CD14-positive monocyte (primary cell): ENCODE measurements around the gene KRTAP4-16. TPM values are rescaled to one million over a fixed set of nuclear protein-coding genes. Genes with fewer than 3 reads are reported as not detected.
A peak's percentile ranks its signal among the peaks of the same experiment; 100 is the strongest.
"Not testable (repeated sequence)": the region's sequence is repeated elsewhere in the genome, so short reads cannot be mapped to it uniquely, and the experiment has no call there.

Experiments used
- DNase-seq, 3 donors: peaks; one replicate each; pipeline ENCODE4 v3.0.0-alpha.2; 2011 to 2022
- H2AFZ ChIP-seq: 2 replicates; pipeline ENCODE4 v1.6.0; 2012; ENCODE audit warnings: mild to moderate bottlenecking, low read depth, low read length, inconsistent platforms; ENCODE audit not compliant: insufficient read depth, poor library complexity, severe bottlenecking
- H3K27ac ChIP-seq, 2 donors: 1 replicate in 1 of 2; 2 replicates in 1 of 2; pipeline ENCODE4 v1.5.1; 2012 to 2013; ENCODE audit warnings: low read length in 2 of 2, control low read depth in 1 of 2, inconsistent platforms in 1 of 2, low read depth in 1 of 2, mild to moderate bottlenecking in 1 of 2
- H3K27me3 ChIP-seq, 2 donors: one replicate each; pipeline versions ENCODE4 v1.6.0 to v1.6.1; 2011 to 2013; ENCODE audit warnings: low read length in 2 of 2; ENCODE audit not compliant: control insufficient read depth in 2 of 2, insufficient read depth in 2 of 2
- H3K36me3 ChIP-seq, 2 donors: replicated peaks in 1 of 2; 1 replicate in 1 of 2; 2 replicates in 1 of 2; pipeline versions ENCODE4 v1.5.1 to v1.6.1; 2012 to 2013; ENCODE audit warnings: low read length in 2 of 2, control low read depth in 1 of 2, inconsistent platforms in 1 of 2, mild to moderate bottlenecking in 1 of 2; ENCODE audit not compliant: insufficient read depth in 2 of 2, control insufficient read depth in 1 of 2
- H3K4me1 ChIP-seq, 2 donors: 1 replicate in 1 of 2; 2 replicates in 1 of 2; pipeline versions ENCODE4 v1.5.1 to v1.6.1; 2012 to 2013; ENCODE audit warnings: low read length in 2 of 2, control low read depth in 1 of 2, inconsistent platforms in 1 of 2, mild to moderate bottlenecking in 1 of 2, moderate library complexity in 1 of 2; ENCODE audit not compliant: insufficient read depth in 2 of 2, control insufficient read depth in 1 of 2
- H3K4me2 ChIP-seq: replicated peaks from 2 replicates; pipeline ENCODE3; 2012; ENCODE audit warnings: low read length, moderate library complexity, mild to moderate bottlenecking; ENCODE audit not compliant: poor library complexity, severe bottlenecking; ENCODE audit errors: extremely low read depth
- H3K4me3 ChIP-seq, 3 experiments: fragments of 200-600 bp in 1 of 3; sonication (generic) in 1 of 3; replicated peaks in 1 of 3; 1 replicate in 2 of 3; 2 replicates in 1 of 3; pipeline ENCODE4 v1.5.1; 2011 to 2013; ENCODE audit warnings: low read length in 3 of 3, mild to moderate bottlenecking in 3 of 3, control low read depth in 2 of 3, low read depth in 2 of 3, inconsistent platforms in 1 of 3, moderate library complexity in 1 of 3
- H3K79me2 ChIP-seq: 2 replicates; pipeline ENCODE4 v1.6.0; 2012; ENCODE audit warnings: mild to moderate bottlenecking, control low read depth, inconsistent platforms, low read length, moderate library complexity; ENCODE audit not compliant: insufficient read depth
- H3K9ac ChIP-seq: 2 replicates; pipeline ENCODE4 v1.6.0; 2017; ENCODE audit warnings: low read length, mild to moderate bottlenecking; ENCODE audit not compliant: insufficient read depth, poor library complexity, severe bottlenecking
- H3K9me3 ChIP-seq, 2 donors: replicated peaks in 1 of 2; 1 replicate in 1 of 2; 2 replicates in 1 of 2; pipeline versions ENCODE4 v1.5.1 to v1.6.1; 2012 to 2013; ENCODE audit warnings: low read length in 2 of 2, control low read depth in 1 of 2; ENCODE audit not compliant: control insufficient read depth in 1 of 2, insufficient read depth in 1 of 2
- H4K20me1 ChIP-seq: 2 replicates; pipeline ENCODE4 v1.6.0; 2012; ENCODE audit warnings: mild to moderate bottlenecking, low read length, control low read depth, moderate library complexity; ENCODE audit not compliant: insufficient read depth
- H3K27ac Mint-ChIP-seq, 7 donors: one replicate each; pipeline ENCODE4 v1.8.0; 2020; ENCODE audit warnings: mild to moderate bottlenecking in 7 of 7, mixed read lengths in 7 of 7, moderate library complexity in 6 of 7, inconsistent platforms in 2 of 7
- H3K27me3 Mint-ChIP-seq, 3 donors: one replicate each; pipeline ENCODE4 v1.8.0; 2021 to 2022; ENCODE audit warnings: low read depth in 3 of 3, mild to moderate bottlenecking in 3 of 3, mixed read lengths in 3 of 3, moderate library complexity in 3 of 3, inconsistent platforms in 1 of 3
- H3K36me3 Mint-ChIP-seq, 2 donors: one replicate each; pipeline ENCODE4 v1.8.0; 2020; ENCODE audit warnings: mixed read lengths in 2 of 2, inconsistent platforms in 1 of 2, mild to moderate bottlenecking in 1 of 2
- H3K4me1 Mint-ChIP-seq: one replicate; pipeline ENCODE4 v1.8.0; 2020; ENCODE audit warnings: mild to moderate bottlenecking, mixed read lengths
- H3K4me3 Mint-ChIP-seq, 2 donors: one replicate each; pipeline ENCODE4 v1.8.0; 2020; ENCODE audit warnings: mild to moderate bottlenecking in 2 of 2, mixed read lengths in 2 of 2, moderate library complexity in 1 of 2
- H3K9me3 Mint-ChIP-seq, 7 donors: one replicate each; pipeline ENCODE4 v1.8.0; 2020 to 2022; ENCODE audit warnings: mixed read lengths in 7 of 7, mild to moderate bottlenecking in 6 of 7, moderate library complexity in 6 of 7, inconsistent platforms in 2 of 7
- WGBS: methylation state at CpG from one replicate; pipeline ENCODE4 v1.1.5; 2013; ENCODE audit warnings: missing lambda C conversion rate; ENCODE audit not compliant: insufficient coverage; 5-methylcytosine and 5-hydroxymethylcytosine counted together
- intact Hi-C, 2 donors: fragments of 100-400 bp; cut with micrococcal nuclease; formaldehyde crosslinking; loops; one replicate each; pipeline versions ENCODE4 v1.15.0 to v1.15.1; 2023
- polyA plus RNA-seq, 3 donors: library from polyadenylated mRNA; depleted of rRNA in 1 of 3; unstranded in 2 of 3; stranded (reverse) in 1 of 3; fragments of 300-500 nt in 2 of 3; fragments of >200 nt in 1 of 3; fragmentation: Illumina TruSeq in 2 of 3; gene quantifications; 1 replicate in 2 of 3; 2 replicates in 1 of 3; pipeline ENCODE4 v1.2.3, GENCODE V29; 2012 to 2021
- TF ChIP-seq, protein P1 (sequence below): fragments of 200-600 bp; IDR thresholded peaks from one replicate; pipeline ENCODE4 v1.8.0; 2022; ENCODE audit warnings: antibody characterized with exemption, mild to moderate bottlenecking

KRTAP4-16 gene
- polyA plus RNA-seq, 3 donors: not detected

DNA sequence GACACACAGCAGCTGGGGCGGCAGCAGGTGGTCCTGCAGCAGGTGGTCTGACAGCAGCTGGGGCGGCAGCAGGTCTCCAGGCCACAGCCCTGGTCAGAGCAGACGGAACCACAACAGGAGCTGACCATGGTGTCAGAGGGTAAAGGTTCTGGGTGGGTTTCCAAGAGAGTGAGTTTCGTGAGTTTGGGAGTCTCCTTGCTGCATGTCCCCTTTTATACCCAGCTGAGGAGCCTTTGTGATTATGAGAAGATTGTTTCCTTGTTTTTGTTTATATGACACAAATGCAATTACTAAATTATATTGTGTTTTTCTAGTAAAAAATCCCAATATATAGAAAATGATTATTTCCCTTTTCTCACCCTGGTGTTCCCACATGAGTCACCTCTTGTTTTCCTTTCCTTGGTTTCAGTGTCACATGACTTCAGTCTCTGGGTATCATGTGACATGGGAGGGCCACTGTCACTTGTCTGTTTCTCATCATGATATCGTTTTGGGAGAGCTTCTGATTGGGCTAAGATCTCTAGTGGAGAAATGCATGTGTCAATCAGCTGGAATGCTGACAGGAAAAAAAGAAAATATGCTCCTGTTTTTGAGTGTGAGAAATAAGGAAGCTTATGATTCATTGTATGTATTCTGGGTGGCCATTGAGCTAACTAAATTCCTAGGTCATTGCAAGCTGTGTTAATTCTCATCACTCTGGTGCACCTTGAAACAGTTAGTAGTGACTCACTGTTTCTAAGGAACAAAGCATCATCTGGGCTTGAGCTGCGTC lies 38.5 kb upstream of the KRTAP4-16 start, which contains the start of gene KRTAP4-6:
Gene KRTAP4-6 (minus strand): TSS at position 185 of the 772 bp plus-strand sequence. CDS start 57 bp downstream, at position 128.
- TF ChIP-seq, protein P1, sequence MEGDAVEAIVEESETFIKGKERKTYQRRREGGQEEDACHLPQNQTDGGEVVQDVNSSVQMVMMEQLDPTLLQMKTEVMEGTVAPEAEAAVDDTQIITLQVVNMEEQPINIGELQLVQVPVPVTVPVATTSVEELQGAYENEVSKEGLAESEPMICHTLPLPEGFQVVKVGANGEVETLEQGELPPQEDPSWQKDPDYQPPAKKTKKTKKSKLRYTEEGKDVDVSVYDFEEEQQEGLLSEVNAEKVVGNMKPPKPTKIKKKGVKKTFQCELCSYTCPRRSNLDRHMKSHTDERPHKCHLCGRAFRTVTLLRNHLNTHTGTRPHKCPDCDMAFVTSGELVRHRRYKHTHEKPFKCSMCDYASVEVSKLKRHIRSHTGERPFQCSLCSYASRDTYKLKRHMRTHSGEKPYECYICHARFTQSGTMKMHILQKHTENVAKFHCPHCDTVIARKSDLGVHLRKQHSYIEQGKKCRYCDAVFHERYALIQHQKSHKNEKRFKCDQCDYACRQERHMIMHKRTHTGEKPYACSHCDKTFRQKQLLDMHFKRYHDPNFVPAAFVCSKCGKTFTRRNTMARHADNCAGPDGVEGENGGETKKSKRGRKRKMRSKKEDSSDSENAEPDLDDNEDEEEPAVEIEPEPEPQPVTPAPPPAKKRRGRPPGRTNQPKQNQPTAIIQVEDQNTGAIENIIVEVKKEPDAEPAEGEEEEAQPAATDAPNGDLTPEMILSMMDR: no peak
- H2AFZ ChIP-seq: no peak within 1 kb of the TSS
- H3K36me3 ChIP-seq: no peaks in the 10 kb centered on the region
- H3K9me3 ChIP-seq: peaks cover 14 to 27% of the 10 kb centered on the region in 2 donors
- intact Hi-C loops: no loop called here
- DNase-seq: peak in 1 of 3 donors; percentile 16
- H4K20me1 ChIP-seq: no peaks in the 10 kb centered on the region
- H3K27me3 ChIP-seq: no peaks in the 10 kb centered on the region
- H3K27ac ChIP-seq: no peak within 1 kb of the TSS
- 100% methylated on average over 1 of the region's 6 CpGs for WGBS
- Mint-ChIP-seq H3K4me1 (no peaks in the 10 kb centered on the region), H3K27me3 (peaks cover 0 to 2% (median 1%) of the 10 kb centered on the region in 3 donors), H3K4me3 (no peak within 1 kb of the TSS), H3K9me3 (peaks cover 26 to 46% (median 35%) of the 10 kb centered on the region in 7 donors), H3K36me3 (no peaks in the 10 kb centered on the region), H3K27ac (no peak within 1 kb of the TSS)
- H3K4me2 ChIP-seq: no peak within 1 kb of the TSS
- H3K9ac ChIP-seq: no peak within 1 kb of the TSS
- no peak within 1 kb of the TSS for H3K4me3 ChIP-seq
- H3K4me1 ChIP-seq: no peaks in the 10 kb centered on the region
- H3K79me2 ChIP-seq: no peaks in the 10 kb centered on the region

DNA sequence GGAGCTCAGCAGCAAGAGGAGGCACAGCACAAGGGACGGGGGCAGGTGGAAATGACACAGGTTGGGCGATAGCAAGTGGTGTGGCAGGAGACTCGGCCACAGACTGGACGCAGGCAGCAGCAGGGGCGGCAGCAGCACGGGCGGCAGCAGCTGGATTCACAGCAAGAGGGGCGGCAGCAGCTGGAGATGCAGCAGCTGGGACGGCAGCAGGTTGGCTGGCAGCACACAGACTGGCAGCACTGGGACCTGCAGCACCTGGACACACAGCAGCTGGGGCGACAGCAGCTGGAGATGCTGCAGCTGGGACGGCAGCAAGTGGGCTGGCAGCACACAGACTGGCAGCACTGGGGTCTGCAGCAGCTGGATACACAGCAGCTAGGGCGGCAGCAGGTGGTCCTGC lies 37.9 kb upstream of the KRTAP4-16 start:
- H3K4me1 ChIP-seq, H3K9ac ChIP-seq, H3K36me3 Mint-ChIP-seq, H3K27me3 Mint-ChIP-seq, H3K36me3 ChIP-seq, intact Hi-C loops, H3K27me3 ChIP-seq, DNase-seq, H3K79me2 ChIP-seq, H4K20me1 ChIP-seq, H3K27ac ChIP-seq, H3K27ac Mint-ChIP-seq, H3K4me1 Mint-ChIP-seq, H3K4me2 ChIP-seq, H2AFZ ChIP-seq, H3K4me3 ChIP-seq, H3K4me3 Mint-ChIP-seq: not testable (repeated sequence)
- peaks cover 14 to 27% of the 10 kb centered on the region in 2 donors for H3K9me3 ChIP-seq
- peaks cover 23 to 46% (median 34%) of the 10 kb centered on the region in 7 donors for H3K9me3 Mint-ChIP-seq
- 95% methylated on average over 12 of the region's 12 CpGs for WGBS
